ENCODE measurements around the gene DPEP3.

DPEP3 gene

GRCh38 chr16:67963292-67963661 lies 17.0 kb downstream of the DPEP3 start:
- Histone ChIP-seq H3K27me3 (ENCODE audit: insufficient read depth, low read length) (peaks cover 8% of the 10 kb centered on the region; the same call in 1 of the 2 replicates), H3K4me3 (ENCODE audit: low read length) (peak overlapping the region; percentile 45; the same call in 1 of the 2 replicates), H3K9ac (ENCODE audit: low read depth, low read length) (peak overlapping the region; percentile 34; the same call in 1 of the 2 replicates), H3K4me1 (ENCODE audit: insufficient read depth, low read length) (peaks cover 25% of the 10 kb centered on the region), H3K9me3 (ENCODE audit: insufficient read depth, low read depth, low read length) (no peaks in the 10 kb centered on the region), H3K27ac (ENCODE audit: low read length) (no peak overlapping the region), H3K36me3 (ENCODE audit: insufficient read depth, low read depth, low read length) (peaks cover 46% of the 10 kb centered on the region)

DNA sequence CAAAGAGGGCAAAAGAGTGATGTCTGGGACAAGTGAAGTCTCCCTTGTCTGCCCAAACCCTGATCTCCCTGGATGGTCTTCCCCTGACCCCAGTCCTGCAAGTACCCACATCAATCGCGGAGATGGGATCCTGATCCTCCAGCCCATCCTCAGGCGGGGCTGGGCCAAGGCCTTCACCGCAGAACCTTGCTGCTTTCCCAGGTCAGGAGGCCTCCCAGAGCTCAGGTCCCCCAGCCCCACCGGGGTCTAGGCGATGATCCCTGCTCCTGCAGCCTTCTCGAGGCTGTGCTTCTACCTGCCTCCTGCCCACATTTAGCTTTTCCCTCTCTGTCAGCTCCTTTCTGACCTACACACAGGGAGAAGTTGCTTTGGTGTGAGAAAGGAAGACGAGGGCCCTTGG lies 18.2 kb downstream of the DPEP3 start:
- H3K9me3 ChIP-seq (ENCODE audit: insufficient read depth, low read depth, low read length) = no peaks in the 10 kb centered on the region
- H3K36me3 ChIP-seq (ENCODE audit: insufficient read depth, low read depth, low read length) = peaks cover 55% of the 10 kb centered on the region
- H3K9ac ChIP-seq (ENCODE audit: low read depth, low read length) = no peak overlapping the region
- peaks cover 22% of the 10 kb centered on the region for H3K4me1 ChIP-seq (ENCODE audit: insufficient read depth, low read length)
- 0 out of 2 replicates have a peak, but pooled peaks cover under 1% of the 10 kb centered on the region for H3K27me3 ChIP-seq (ENCODE audit: insufficient read depth, low read length)
- no peak overlapping the region for H3K4me3 ChIP-seq (ENCODE audit: low read length)
- no peak overlapping the region for H3K27ac ChIP-seq (ENCODE audit: low read length)

GRCh38 chr16:67961551-67961957 lies 18.7 kb downstream of the DPEP3 start:
- Histone ChIP-seq H3K27me3 (ENCODE audit: insufficient read depth, low read length) (no peaks in the 10 kb centered on the region), H3K27ac (ENCODE audit: low read length) (no peak overlapping the region), H3K36me3 (ENCODE audit: insufficient read depth, low read depth, low read length) (peaks cover 55% of the 10 kb centered on the region), H3K4me3 (ENCODE audit: low read length) (no peak overlapping the region), H3K9ac (ENCODE audit: low read depth, low read length) (no peak overlapping the region), H3K9me3 (ENCODE audit: insufficient read depth, low read depth, low read length) (no peaks in the 10 kb centered on the region), H3K4me1 (ENCODE audit: insufficient read depth, low read length) (peaks cover 16% of the 10 kb centered on the region)

DNA sequence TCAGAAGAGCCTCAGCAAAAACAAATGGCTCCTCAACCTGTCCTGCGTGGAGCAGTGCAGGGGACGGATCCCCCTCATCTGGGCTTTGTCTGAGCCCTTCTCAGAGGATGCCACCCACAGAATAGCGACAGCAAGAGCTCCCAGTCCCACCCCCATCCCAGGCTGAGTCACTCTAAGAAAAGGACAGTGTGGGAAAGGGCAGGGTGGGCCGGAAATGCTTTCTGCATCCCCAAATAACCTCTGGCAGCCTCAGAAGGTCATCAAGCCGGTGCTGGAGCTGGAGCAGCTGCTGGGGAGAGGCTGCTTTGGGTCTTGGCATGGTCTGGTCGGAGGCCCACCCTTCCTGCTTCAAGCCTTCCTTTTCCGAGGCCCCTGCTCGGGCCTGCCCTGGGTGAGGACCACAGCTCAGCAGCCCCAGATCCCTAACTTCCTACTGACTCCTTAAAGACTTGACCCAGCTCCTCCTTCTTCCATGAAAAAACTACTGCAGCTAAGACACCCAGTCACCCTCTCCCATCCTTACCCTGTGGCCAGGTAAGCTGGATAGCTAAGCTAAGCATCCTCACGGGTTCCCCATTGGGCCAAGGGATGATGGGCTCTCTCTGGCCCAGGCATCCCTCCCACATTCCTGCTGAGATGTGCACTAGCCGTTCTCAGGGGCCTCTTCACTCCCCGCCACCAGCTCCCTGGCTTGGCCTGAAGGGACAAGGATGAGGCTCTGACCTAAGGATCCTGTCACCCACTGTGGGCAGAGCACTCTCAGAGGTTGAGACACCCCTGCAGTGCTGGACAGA lies 20.6 kb downstream of the DPEP3 start:
- H3K36me3 ChIP-seq (ENCODE audit: insufficient read depth, low read depth, low read length) = peaks cover 55% of the 10 kb centered on the region

GRCh38 chr16:67957622-67958021 lies 22.7 kb downstream of the DPEP3 start:
- H3K4me1 ChIP-seq (ENCODE audit: insufficient read depth, low read length) = no peaks in the 10 kb centered on the region
- no peak overlapping the region for H3K27ac ChIP-seq (ENCODE audit: low read length)
- H3K4me3 ChIP-seq (ENCODE audit: low read length) = no peak overlapping the region
- no peak overlapping the region for H3K9ac ChIP-seq (ENCODE audit: low read depth, low read length)
- H3K27me3 ChIP-seq (ENCODE audit: insufficient read depth, low read length) = no peaks in the 10 kb centered on the region
- no peaks in the 10 kb centered on the region for H3K9me3 ChIP-seq (ENCODE audit: insufficient read depth, low read depth, low read length)
- H3K36me3 ChIP-seq (ENCODE audit: insufficient read depth, low read depth, low read length) = peaks cover 60% of the 10 kb centered on the region

More for the DNA sequence above, 20.6 kb downstream of the DPEP3 start:
- Histone ChIP-seq H3K9me3 (ENCODE audit: insufficient read depth, low read depth, low read length) (no peaks in the 10 kb centered on the region), H3K4me3 (ENCODE audit: low read length) (no peak overlapping the region), H3K4me1 (ENCODE audit: insufficient read depth, low read length) (peaks cover 10% of the 10 kb centered on the region), H3K27me3 (ENCODE audit: insufficient read depth, low read length) (no peaks in the 10 kb centered on the region), H3K27ac (ENCODE audit: low read length) (no peak overlapping the region), H3K9ac (ENCODE audit: low read depth, low read length) (no peak overlapping the region)

GRCh38 chr16:67954421-67955196 lies 25.7 kb downstream of the DPEP3 start:
- H3K4me1 ChIP-seq (ENCODE audit: insufficient read depth, low read length) = no peaks in the 10 kb centered on the region
- H3K36me3 ChIP-seq (ENCODE audit: insufficient read depth, low read depth, low read length) = peaks cover 61% of the 10 kb centered on the region
- H3K9ac ChIP-seq (ENCODE audit: low read depth, low read length) = no peak overlapping the region
- H3K9me3 ChIP-seq (ENCODE audit: insufficient read depth, low read depth, low read length) = no peaks in the 10 kb centered on the region
- H3K27me3 ChIP-seq (ENCODE audit: insufficient read depth, low read length) = no peaks in the 10 kb centered on the region
- no peak overlapping the region for H3K4me3 ChIP-seq (ENCODE audit: low read length)
- H3K27ac ChIP-seq (ENCODE audit: low read length) = no peak overlapping the region

GRCh38 chr16:67953641-67954375 lies 26.5 kb downstream of the DPEP3 start:
- Histone ChIP-seq H3K9ac (ENCODE audit: low read depth, low read length) (no peak overlapping the region), H3K27me3 (ENCODE audit: insufficient read depth, low read length) (no peaks in the 10 kb centered on the region), H3K27ac (ENCODE audit: low read length) (no peak overlapping the region), H3K9me3 (ENCODE audit: insufficient read depth, low read depth, low read length) (no peaks in the 10 kb centered on the region), H3K4me1 (ENCODE audit: insufficient read depth, low read length) (no peaks in the 10 kb centered on the region), H3K36me3 (ENCODE audit: insufficient read depth, low read depth, low read length) (peaks cover 56% of the 10 kb centered on the region), H3K4me3 (ENCODE audit: low read length) (no peak overlapping the region)

- Histone ChIP-seq H3K4me1 (ENCODE audit: insufficient read depth, low read length) (no peaks in the 10 kb centered on the region), H3K4me3 (ENCODE audit: low read length) (no peak overlapping the region), H3K27me3 (ENCODE audit: insufficient read depth, low read length) (no peaks in the 10 kb centered on the region), H3K27ac (ENCODE audit: low read length) (no peak overlapping the region), H3K9me3 (ENCODE audit: insufficient read depth, low read depth, low read length) (no peaks in the 10 kb centered on the region), H3K9ac (ENCODE audit: low read depth, low read length) (no peak overlapping the region), H3K36me3 (ENCODE audit: insufficient read depth, low read depth, low read length) (peaks cover 60% of the 10 kb centered on the region)
Observed at GRCh38 chr16:67951485-67951884, 28.8 kb downstream of the DPEP3 start.

GRCh38 chr16:67950335-67950843 lies 29.9 kb downstream of the DPEP3 start:
- H3K4me3 ChIP-seq (ENCODE audit: low read length) = no peak overlapping the region
- no peak overlapping the region for H3K9ac ChIP-seq (ENCODE audit: low read depth, low read length)
- no peaks in the 10 kb centered on the region for H3K4me1 ChIP-seq (ENCODE audit: insufficient read depth, low read length)
- H3K27me3 ChIP-seq (ENCODE audit: insufficient read depth, low read length) = no peaks in the 10 kb centered on the region
- H3K9me3 ChIP-seq (ENCODE audit: insufficient read depth, low read depth, low read length) = no peaks in the 10 kb centered on the region
- peaks cover 70% of the 10 kb centered on the region for H3K36me3 ChIP-seq (ENCODE audit: insufficient read depth, low read depth, low read length)
- H3K27ac ChIP-seq (ENCODE audit: low read length) = no peak overlapping the region

- Histone ChIP-seq H3K4me1 (ENCODE audit: insufficient read depth, low read length) (no peaks in the 10 kb centered on the region), H3K4me3 (ENCODE audit: low read length) (no peak overlapping the region), H3K27me3 (ENCODE audit: insufficient read depth, low read length) (no peaks in the 10 kb centered on the region), H3K9ac (ENCODE audit: low read depth, low read length) (no peak overlapping the region), H3K9me3 (ENCODE audit: insufficient read depth, low read depth, low read length) (no peaks in the 10 kb centered on the region), H3K27ac (ENCODE audit: low read length) (no peak overlapping the region), H3K36me3 (ENCODE audit: insufficient read depth, low read depth, low read length) (peaks cover 77% of the 10 kb centered on the region)
Observed at GRCh38 chr16:67949645-67950044, 30.7 kb downstream of the DPEP3 start.

- H3K36me3 ChIP-seq (ENCODE audit: insufficient read depth, low read depth, low read length) = peaks cover 68% of the 10 kb centered on the region
- H3K27me3 ChIP-seq (ENCODE audit: insufficient read depth, low read length) = no peaks in the 10 kb centered on the region
- no peaks in the 10 kb centered on the region for H3K4me1 ChIP-seq (ENCODE audit: insufficient read depth, low read length)
- H3K9me3 ChIP-seq (ENCODE audit: insufficient read depth, low read depth, low read length) = no peaks in the 10 kb centered on the region
- no peak overlapping the region for H3K27ac ChIP-seq (ENCODE audit: low read length)
- no peak overlapping the region for H3K9ac ChIP-seq (ENCODE audit: low read depth, low read length)
- H3K4me3 ChIP-seq (ENCODE audit: low read length) = no peak overlapping the region
Observed at GRCh38 chr16:67948015-67948414, 32.3 kb downstream of the DPEP3 start.

Measured in iPS-20b (cell line).